RKO (cell line): ENCODE measurements around the gene C9.
"Not testable (repeated sequence)": the region's sequence is repeated elsewhere in the genome, so short reads cannot be mapped to it uniquely, and the experiment has no call there.

Experiments
- DNase-seq: peaks from one replicate; pipeline ENCODE4 v3.0.0-alpha.2; 2016; ENCODE audit warnings: low spot score

C9 gene

GRCh38 chr5:39371367-39371635, 7.0 kb upstream of the C9 start:
- DNase-seq = no peak

- DNase-seq = no peak
These were observed 6.5 kb upstream of the C9 start for GRCh38 chr5:39370555-39371366.

- DNase-seq = no peak
These were observed 5.0 kb upstream of the C9 start for GRCh38 chr5:39369123-39369815.

GRCh38 chr5:39368116-39368515, 3.8 kb upstream of the C9 start:
- DNase-seq = no peak

GRCh38 chr5:39367711-39368110, 3.4 kb upstream of the C9 start:
- no peak for DNase-seq

- DNase-seq = no peak
These were observed 1.1 kb downstream of the C9 start for GRCh38 chr5:39363217-39363616.

GRCh38 chr5:39362646-39363045, 1.6 kb downstream of the C9 start:
- DNase-seq = no peak

- DNase-seq = no peak
These were observed 3.0 kb downstream of the C9 start for GRCh38 chr5:39361306-39361705.

GRCh38 chr5:39360471-39361111, 3.7 kb downstream of the C9 start:
- DNase-seq = no peak

- DNase-seq = no peak
These were observed 8.0 kb downstream of the C9 start for GRCh38 chr5:39356263-39356662.

- no peak for DNase-seq
These were observed 9.0 kb downstream of the C9 start for GRCh38 chr5:39355324-39355723.

- no peak for DNase-seq
These were observed 10.4 kb downstream of the C9 start for GRCh38 chr5:39353717-39354399.

- no peak for DNase-seq
These were observed 11.3 kb downstream of the C9 start for GRCh38 chr5:39352951-39353350.

GRCh38 chr5:39352170-39352569, 12.1 kb downstream of the C9 start:
- no peak for DNase-seq

GRCh38 chr5:39349484-39349883, 14.8 kb downstream of the C9 start:
- no peak for DNase-seq

- DNase-seq = no peak
These were observed 21.8 kb downstream of the C9 start for GRCh38 chr5:39342460-39342859.

GRCh38 chr5:39341896-39342295, 22.4 kb downstream of the C9 start:
- DNase-seq = no peak

GRCh38 chr5:39340506-39340905, 23.8 kb downstream of the C9 start:
- DNase-seq = no peak

- no peak for DNase-seq
These were observed 26.9 kb downstream of the C9 start for GRCh38 chr5:39337252-39337915.

- not testable (repeated sequence) for DNase-seq
These were observed 30.0 kb downstream of the C9 start for GRCh38 chr5:39334296-39334695.

- no peak for DNase-seq
These were observed 31.2 kb downstream of the C9 start for GRCh38 chr5:39333104-39333503.

- no peak for DNase-seq
These were observed 32.4 kb downstream of the C9 start for GRCh38 chr5:39331861-39332381.
